Glomerular visceral epithelial cell (primary cell): Measurements from ENCODE around the gene CDH12.
"Not testable (repeated sequence)": the region's sequence is repeated elsewhere in the genome, so short reads cannot be mapped to it uniquely, and the experiment has no call there.

ENCODE experiments used
- DNase-seq: peaks from one replicate; pipeline ENCODE4 v3.0.0-alpha.2; 2016; ENCODE audit errors: extremely low spot score

CDH12 gene

DNA sequence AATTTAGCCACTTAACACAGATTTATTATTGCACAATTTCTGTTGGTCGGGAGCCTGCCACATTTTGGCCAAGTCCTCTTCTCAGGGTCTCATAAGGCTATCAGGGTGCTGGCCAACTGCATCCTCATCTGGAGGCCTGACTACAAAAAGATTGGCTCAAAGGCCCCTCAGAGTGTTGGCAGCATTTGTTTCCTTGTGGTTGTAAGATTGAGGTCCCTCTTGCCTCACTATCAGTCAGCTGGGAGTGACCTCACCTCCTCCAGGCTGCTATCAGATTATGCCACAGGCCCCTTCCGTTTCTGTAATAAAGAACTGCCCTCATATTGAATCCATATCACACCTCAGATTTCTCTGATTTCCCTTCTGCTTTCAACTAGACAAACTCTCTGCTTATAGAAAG lies 698.4 kb downstream of the CDH12 start:
- not testable (repeated sequence) for DNase-seq

GRCh38 chr5:22151801-22152200 lies 701.3 kb downstream of the CDH12 start:
- DNase-seq: not testable (repeated sequence)

- not testable (repeated sequence) for DNase-seq
Measured at GRCh38 chr5:22140418-22140817, 712.7 kb downstream of the CDH12 start.

GRCh38 chr5:22139662-22140300 lies 713.4 kb downstream of the CDH12 start:
- DNase-seq: not testable (repeated sequence)

DNA sequence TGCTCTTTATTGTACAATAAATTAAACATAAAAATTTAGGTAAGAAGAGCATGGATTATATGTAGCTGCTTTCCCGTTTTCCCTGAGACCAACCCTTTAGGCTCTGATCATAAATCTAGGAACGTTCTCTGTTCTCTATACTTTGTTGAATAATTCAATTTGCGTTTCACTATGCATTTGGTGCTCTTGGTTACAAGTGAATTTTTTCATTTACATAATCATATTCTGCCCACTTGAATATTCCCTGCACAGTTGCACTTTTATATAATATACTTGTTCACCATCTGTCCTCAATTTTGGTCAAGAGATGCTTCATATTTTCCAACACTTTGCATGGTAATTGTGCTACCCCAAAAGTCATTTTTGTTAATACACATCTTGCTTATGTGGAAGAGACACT lies 741.8 kb downstream of the CDH12 start:
- no peak for DNase-seq

- DNase-seq: no peak
Measured at GRCh38 chr5:22109315-22109714, 743.8 kb downstream of the CDH12 start.

- DNase-seq: no peak
Measured at GRCh38 chr5:22108545-22108944, 744.6 kb downstream of the CDH12 start.

DNA sequence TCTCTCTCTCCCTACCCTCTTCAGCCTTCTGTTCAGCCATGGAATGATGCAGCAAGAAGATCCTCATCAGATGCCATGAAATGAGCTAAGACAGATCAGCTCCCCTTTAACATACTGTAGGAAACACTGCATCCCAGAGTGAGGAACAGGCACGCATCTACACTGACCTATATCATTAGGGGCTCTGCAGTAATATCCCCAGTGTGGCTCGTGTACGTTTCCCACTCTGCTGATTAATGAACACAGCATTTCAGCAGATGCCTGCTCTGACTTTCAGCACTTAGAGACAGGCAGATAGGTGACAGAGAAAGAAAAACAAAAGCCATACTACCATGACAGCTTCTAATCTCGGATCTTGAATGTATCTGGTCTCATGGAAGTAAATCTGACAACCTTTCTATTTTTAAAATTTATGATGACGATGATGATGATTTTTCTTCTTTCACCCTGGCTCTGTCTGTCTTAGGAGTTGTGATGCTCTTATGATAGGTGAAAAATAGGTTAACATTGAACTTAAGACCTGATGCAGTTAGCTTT lies 750.3 kb downstream of the CDH12 start:
- DNase-seq: no peak

DNA sequence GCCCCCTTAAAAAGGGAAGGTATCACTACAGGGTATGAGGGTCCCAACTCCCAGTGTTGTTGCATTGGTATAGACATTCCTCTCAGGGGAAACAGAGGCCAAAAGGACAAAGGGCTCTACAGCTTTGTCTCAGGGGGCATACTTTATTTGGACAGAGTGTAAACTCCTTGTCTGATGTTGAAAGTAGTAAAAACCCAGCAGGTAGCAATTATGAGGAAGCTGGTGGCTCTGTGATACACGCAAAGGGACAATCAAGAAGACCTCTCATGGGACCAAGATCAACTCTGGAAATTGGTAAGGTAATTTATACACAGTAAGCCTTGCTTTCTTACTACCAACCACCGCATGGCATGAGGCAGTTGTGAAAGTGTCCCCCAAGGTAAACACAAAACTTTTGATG lies 764.6 kb downstream of the CDH12 start:
- no peak for DNase-seq

DNA sequence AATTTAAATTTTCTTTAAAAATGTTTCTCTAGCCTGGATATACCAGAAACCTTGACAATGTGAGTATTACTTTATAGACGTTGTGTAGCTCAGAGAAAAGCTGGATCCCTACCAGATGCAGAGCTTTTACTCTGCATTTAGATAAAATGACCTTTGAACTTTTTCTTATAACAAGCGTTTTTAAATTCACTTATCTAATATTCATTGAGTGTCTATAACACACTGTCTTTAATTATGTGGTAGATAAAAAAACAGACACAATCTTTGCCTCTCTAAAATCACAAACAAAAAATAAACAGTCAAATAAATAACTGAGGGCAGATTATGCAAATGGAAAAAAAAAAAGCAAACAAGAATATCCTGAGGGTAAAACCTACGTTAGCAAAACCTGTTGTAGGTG lies 773.6 kb downstream of the CDH12 start:
- DNase-seq: no peak

DNA sequence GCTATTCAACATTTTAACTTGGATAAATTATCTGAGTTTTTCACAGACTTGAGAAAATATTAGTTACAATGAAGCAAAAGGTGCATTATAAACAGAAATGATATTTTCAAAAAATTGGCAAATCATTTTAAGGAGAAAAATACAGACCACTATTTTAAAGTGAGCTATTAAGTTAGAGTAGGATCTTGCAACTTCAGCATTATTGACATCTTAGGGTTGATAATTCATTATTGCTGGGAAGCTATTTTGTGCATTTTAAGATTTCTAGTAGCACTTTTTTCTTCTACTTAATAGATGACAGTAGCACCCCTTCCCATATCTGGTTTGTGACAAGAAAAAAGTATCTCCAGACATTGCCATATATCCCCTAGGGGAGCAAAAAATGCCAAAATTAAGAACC lies 774.1 kb downstream of the CDH12 start:
- no peak for DNase-seq

DNA sequence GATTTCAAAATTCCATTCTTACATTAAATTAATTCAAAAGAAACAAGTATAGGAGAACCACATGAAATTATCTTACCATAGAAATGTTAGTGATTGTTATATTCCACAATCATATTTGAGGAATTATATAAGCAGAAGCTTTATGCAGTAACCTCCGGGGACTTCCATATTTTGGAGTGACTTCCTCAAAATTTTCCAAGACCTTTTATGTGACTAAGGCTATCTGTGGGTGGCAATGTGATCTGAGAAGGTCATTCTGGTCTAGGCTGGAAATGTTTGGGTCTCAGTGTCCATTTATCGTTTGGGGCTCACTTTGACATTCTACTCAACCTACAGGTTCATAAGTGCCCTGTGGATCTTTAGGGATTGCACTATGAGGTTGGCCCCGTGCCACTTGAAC lies 776.6 kb downstream of the CDH12 start:
- no peak for DNase-seq

DNA sequence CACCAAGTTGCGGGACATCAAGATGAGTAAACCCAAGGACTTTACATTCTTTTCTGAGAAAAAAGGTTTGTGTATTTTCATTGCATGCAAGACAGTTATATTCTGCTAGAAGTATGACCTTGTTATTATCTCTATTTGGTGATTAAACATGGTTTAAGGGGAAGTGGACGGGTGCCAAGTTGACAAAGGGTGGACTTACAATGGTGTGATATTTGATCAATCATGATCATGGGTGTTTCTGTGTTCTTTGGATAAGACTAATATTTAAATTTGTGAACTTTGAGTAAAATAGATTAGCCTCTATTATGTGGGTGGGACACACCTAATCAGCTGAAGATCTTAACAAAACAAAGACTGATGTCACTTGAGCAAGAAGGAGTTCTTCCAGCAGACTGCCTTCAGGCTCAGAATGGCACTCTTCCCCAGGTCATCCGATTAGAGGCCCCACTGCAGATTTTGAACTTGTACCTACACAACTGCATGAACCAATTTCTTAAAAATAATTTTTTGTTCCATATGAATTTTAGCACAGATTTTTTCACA lies 782.9 kb downstream of the CDH12 start:
- DNase-seq: no peak

DNA sequence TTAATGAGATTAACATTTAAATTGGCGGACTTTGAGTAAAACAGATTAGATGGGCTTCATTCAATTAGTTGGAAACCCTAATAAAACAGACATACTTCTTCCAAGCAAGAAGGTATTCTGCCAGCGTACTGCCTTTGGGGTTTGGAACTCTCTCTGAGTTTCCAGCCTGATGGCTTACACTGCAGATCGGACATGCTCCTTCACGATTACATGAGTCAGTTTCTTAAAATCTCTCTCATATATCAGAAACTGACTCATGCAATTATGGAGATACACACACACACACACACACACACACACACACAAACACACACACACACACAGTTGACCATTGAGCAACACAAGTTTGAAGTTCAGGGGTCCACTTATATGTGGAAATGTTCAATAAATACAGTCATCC lies 789.4 kb downstream of the CDH12 start:
- no peak for DNase-seq

GRCh38 chr5:22058620-22059019 lies 794.5 kb downstream of the CDH12 start:
- no peak for DNase-seq

DNA sequence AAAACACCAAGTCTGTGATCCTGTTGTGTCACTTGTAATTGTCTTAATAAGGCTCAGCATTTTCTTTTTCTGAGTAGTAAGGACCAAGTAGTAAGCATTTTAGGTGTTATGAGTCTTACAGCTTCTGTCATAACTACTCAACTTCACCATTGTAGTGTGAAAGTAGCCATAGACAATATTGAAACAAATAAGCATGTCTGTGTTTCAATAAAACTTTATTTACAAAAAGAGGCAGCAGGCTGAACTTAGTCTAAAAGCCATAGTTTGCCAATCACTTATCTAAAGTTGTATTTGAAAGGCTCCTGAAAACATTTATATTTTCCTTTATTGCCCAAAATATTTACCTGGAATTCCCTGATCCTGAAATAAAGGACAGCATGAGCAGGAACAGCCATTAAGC lies 796.1 kb downstream of the CDH12 start:
- DNase-seq: no peak

GRCh38 chr5:22056601-22057000 lies 796.5 kb downstream of the CDH12 start:
- DNase-seq: no peak

DNA sequence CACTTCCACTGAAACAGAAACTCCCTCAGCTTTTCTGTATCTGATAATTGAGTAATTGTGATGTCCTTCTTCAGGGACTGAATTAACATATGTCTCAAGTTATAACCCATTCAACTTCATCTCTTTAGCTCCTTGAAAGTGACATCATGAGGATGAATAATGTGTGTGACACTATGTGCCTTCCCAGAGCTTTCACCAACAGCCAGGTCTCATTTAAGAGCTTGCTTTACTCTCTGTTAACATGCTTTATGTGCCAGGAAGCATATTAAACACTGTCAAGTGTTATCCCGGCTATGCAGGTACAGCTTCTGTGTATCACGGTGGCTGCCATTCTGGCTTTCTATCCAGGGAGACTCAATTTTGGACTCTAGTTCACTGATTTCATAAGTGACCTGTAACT lies 799.9 kb downstream of the CDH12 start:
- DNase-seq: no peak

GRCh38 chr5:22051881-22052280 lies 801.3 kb downstream of the CDH12 start:
- no peak for DNase-seq

- DNase-seq: no peak
Measured at GRCh38 chr5:22050931-22051330, 802.2 kb downstream of the CDH12 start.

DNA sequence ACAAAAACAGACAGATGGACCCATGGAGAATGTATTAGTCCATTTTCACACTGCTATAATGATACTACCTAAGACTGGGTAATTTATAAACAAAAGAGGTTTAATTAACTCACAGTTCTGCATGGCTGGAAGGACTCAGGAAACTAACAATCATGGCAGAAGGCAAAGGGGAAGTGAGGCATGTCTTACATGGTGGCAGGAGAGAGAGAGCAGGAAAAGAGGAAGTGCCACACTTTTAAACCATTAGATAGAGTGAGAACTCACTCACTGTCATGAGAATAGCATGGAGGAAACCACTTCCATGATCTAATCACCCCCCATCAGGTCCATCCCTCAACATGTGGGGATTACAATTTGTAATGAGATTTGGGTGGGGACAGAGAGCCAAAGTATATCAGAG lies 808.9 kb downstream of the CDH12 start:
- no peak for DNase-seq

- DNase-seq: no peak
Measured at GRCh38 chr5:22036061-22036460, 817.1 kb downstream of the CDH12 start.

DNA sequence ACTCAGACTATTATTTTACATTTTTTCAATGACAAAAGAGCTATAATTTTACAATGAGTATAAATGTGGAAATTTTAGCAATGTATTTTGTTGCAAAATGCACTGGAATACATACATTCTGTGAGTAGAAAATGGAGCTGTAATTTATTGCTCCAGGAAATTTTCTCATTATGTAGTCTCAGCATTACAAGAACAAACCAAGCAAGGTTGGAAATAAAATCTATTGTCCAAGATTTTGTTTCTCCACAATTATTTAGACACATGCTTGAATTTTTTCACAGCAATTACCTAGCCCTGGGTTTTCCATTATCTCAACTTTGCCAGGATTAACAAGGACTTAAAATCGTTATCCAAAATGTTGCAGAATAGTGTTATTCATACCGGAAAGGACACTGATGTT lies 820.1 kb downstream of the CDH12 start:
- no peak for DNase-seq

DNA sequence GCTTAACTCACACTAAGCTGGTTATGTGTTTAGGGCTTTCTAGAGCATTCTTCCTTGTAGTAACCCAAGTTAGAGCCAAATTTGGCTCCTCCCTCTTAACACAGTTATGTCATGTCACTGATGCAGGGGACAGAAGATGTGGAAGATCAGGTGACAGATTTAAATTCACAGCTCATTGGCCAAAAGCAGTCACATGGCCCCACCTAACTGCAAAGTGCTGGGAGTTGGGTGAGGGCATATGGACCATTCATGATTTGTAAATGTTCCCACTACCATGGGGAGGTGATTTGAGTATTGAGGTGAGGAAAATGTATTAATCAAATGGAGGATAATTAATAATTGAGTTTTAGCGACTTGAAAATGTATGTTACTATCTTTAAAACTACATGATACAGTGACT lies 829.4 kb downstream of the CDH12 start:
- DNase-seq: no peak
